GM18498 (cell line): ENCODE measurements around the gene SEMA5B.

Source experiments
- ATAC-seq: cut with Tn5 transposase; IDR thresholded peaks from one replicate; pipeline ENCODE4 v1.9.1; 2021; ENCODE audit warnings: mild to moderate bottlenecking, moderate library complexity; ENCODE audit not compliant: unreplicated experiment

The SEMA5B gene

DNA sequence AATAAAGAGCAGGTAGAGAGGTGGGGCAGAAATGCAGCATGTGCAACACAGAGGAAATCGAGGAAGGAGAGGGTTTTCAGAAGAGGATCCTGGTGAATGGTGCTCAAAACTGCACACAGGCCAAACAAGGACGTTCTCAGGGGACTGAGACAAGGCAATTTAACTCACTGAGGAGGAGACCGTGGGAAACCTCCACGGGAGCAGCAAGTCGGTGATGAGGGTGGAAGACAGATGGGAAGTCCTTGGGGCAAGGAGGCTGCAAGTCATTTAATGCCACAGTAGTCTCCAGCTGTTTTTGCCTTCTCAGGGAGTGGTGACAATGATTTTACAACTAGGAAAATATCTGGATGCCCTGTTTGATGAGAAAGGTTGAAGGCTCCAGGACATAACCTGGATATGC, 27.8 kb upstream of the SEMA5B start:
- no peak for ATAC-seq

DNA sequence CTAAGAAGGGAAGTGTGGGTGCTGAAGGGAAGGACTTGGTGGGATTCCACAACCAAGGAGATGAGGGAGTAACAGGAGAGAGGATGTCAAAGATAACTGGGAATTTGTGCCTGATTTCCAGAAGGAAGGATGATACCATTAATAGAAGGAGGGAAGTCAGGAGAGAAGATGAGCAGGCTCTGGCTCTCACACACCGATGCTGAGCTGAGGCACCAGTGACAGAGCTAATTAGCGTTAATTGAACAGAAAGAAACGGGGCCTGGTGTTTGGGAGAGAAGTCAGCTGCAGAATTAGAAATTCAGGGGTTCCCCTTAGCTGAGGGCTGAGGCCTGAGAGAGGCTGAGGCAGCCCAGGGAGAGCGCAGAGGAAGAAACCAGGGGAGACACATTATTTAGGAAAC, 27.4 kb upstream of the SEMA5B start:
- no peak for ATAC-seq

DNA sequence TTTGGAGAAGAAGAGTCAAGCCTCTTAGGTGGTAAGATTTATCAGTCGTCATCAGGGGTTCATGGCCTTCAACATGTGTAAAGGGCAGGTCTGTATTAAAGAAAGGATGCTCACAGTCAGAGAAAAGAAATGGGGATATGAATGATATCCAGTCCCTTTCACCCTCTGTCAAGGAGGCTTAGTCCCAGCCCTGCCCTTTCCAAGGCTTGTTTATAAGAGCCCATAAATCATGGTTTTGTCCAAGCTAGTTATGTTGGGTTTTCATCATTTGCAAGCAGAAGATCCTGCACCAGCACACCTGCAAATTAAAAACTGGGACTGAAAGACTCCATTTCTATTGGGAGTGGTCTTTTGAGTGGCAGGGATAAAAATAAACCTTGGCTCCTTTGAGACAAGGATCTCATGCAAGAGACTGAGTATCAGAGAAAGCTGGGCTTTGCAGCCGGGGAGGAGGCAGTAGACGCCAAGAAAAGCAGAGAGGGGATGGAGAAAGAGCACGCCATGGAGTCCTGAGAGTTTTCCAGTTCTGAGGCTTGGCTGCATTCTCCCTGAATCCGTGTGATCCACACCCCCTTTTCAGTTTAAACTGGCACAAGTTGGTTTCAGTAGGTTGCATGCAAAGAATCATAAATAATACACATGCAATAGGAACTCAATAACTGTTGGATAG, 26.7 kb upstream of the SEMA5B start:
- no peak for ATAC-seq

DNA sequence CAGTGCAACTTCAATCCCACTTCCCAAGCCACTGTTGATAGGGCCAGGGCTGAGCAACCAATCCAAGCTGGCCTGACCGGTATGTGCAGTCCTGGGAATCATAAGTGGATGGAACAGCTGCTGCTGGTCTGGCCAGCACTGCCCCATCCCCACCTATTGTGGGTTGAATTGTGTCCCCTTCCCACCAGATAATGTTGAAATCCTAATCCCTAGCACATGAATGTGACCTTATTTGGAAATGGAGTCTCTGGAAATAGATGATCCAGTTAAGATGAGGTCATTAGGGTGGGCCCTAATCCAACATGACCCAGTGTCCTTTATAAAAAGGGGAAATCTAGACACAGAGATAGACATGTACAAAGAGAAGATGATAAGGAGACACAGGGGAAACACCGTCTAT, 25.5 kb upstream of the SEMA5B start:
- ATAC-seq: no peak

DNA sequence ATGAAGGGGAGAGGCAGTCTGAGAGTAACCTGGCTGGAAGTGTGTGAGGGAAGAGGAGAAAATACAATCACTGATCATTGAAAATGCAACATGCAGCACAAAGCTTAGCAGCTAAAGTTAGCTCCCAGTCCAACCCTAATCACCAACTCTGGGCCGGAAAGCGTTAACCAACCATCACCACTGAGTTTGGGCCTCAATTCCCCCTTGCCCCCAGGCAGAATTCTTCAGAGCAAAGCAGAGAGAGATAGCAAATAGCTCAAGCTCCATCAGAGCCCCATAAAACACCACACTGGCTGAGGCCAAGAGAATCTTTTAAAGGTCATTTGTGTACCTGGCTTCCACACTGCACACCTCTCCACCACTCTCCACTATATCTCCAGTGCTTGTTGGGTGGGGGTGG, 23.1 kb upstream of the SEMA5B start:
- no peak for ATAC-seq

DNA sequence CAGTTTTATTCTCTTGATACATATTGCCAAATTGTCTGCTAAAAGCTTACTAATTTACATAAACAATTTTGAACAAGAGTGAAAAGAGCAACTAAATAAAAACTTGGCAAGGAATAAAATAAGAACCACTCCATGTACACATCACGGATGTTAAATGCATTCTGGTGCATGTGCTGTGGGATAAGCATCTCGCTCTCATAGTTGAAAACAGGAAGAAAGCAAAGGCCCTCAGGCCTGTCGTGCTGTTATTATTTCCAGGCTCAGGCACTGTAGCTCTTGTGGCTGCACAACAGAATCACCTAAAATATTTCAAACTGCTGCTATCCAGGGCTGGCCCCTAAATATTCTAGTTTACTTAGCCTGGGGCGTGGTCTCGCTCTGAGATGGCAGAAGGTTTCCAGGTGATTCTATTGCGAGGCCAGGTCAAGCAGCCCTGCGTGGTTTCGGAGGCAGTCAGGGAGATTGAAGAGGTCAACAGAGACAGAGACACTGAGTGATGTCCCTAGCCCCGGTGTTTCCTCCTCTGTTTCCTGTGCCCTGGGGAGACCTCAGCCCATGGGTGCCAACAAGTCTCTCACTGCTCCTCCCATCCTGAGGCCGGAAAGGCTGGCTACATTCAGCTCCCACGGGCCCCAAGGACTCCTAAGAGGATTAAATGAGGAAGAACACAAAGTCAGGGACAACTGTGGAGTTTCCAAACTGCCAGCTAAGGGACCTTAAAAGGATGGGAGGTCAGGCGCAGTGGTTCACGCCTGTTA, 21.1 kb upstream of the SEMA5B start:
- no peak for ATAC-seq

DNA sequence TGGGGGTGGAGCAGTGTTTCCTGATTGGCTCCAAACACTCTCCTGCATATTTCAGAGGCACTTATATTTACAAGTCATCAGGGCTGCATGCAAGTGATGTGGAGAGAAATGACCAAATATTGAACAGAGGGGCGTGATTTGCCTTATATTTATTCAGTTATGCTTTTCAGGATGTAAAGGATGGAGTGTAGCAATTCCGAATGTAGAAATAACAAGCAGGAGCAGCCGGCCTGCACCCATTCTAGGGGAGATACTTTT, 19.4 kb upstream of the SEMA5B start:
- no peak for ATAC-seq

DNA sequence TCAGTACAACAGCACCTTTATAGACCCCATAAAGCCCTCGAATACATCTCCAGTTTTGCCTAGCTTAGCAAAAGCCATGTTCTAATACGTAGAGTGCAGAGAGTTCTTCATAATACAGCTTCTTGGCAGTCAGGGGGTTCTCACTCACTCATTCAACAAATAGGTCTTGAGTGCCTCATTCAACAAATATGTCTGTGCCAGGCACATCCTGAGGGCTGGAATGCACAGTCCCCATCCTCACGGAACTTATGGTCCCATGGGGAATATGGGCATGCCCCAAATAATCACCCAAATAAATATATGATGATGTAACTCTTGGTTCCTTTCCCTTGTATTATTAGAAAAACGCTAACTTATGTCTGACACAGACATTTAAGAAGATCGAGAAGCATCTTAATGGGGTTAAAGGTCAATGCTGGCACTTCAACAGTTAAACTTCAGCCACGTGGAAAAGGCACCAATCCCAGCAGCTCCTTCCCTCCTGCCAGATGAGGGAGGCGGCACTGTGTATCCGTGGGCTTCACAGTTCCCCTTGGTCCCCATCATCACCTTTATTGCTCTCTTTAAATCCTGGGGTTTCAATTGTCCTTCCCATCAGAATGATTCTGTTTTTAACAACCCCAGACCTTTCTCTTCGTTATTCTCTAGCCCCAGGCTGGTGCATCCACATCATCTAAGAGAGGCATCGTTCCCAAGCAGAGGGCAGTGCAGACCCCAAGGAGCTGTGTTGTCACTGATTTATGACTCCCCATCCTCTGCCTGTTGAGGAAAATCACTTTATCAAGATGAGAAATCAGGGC, 18.9 kb upstream of the SEMA5B start:
- ATAC-seq: no peak

DNA sequence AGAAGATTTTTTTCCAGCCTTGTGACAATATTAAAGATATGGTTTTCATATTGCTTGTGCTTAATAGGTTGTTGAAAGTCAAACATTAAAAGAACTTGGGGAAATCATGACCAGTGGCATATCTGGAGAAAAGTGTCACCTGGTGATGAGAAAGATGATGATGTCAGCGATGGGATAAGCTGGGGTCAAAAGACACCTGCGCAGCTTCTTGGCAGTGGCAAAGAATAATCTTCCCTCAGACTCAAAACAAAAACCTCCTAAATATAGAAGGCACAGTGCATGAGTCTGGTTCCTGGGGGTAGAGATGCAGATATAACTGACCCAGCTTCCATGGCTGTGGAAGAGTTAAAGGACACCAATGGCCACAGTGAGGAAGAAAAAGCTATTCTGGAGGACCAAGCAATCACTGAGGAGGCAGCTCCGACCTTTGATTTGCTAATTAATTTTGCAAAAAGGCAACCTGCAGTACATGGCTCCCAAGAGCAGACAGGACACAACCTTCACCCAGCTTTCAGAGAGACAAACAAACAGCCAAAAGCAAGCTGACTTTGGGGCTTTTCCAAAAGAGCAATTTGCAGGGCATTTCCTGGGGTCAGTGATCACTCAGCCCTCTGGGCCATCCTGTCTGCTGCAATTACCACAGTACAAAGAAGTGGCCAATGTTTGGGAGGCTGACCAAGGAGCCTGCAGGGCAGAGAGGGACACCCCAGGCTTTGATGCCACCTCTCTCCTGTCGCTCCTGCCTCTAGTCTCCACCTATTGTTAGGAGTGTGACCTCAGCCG, 17.6 kb upstream of the SEMA5B start:
- ATAC-seq: no peak

DNA sequence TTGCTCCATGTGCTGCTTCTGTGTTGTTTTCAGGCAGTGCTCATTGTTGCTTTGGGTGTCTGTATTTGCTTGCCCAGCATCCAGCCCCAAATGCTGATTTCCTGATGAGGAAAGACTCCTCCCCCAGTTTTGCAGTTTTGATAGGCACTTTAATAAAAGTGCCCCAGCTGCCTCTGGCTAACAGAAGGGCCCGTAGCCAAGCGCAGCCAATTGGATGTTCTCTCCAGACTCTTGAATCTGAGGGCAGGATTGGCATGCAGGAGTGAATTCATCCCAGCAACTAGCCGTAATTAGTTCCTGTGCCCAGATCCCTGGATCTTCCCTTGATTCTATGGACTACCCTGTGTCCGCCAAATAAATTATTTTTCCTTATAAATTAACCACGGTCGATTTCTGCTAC, 14.8 kb upstream of the SEMA5B start:
- no peak for ATAC-seq

DNA sequence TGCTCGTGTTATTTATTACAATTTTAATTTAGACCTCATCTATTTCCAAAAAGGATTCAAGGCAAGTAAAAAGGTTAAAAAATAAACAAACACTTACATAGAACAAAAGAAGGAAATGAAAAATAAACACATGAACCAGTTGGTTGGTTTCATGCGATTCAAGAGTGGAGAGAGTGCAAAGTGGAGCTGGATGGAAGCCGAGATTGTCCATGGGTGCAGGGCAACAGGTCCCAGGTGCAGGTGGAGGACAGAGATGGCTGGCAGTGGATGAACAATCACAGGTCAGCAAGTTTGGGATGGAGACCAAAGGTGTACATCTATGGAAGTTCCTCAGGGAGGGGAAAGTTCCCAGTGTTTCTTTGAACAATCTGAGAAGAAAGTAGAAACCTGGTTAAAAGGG, 11.6 kb upstream of the SEMA5B start:
- no peak for ATAC-seq

DNA sequence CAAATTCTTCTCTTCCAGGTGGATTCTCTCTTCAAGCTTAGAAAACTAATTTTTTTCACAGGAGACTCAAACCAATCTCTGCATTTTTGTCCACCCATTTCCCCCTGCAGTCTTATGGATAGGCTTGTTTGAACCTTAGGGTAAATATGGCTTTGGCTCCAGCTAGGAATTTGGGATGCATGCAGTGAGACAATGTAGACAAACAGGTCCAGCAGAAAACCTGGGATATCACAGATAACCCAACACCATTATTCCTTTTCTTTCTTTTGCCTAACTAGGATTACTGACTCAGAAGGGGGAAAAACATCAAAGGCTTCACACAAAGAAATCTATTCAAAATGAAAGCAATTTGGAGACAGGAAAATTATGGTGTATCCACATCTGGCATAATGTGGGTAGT, 11.2 kb upstream of the SEMA5B start:
- ATAC-seq: no peak

DNA sequence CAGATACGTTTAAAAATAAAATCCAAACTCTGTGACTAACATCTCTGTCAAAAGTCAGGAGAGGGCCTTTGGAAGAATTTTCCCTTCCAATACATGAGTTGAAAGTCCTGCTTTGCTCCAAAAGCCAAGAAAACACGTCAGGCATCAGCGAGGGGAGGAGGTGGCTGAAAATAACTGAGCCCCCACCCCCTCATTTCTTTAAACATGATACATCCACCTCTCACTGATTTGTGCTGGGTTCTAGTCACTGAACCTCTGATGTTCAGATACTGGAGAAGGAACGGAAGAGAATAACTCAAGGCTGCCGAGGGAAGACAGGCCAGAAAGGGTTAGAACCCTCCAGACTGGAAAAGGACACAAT, 9.4 kb upstream of the SEMA5B start:
- no peak for ATAC-seq

DNA sequence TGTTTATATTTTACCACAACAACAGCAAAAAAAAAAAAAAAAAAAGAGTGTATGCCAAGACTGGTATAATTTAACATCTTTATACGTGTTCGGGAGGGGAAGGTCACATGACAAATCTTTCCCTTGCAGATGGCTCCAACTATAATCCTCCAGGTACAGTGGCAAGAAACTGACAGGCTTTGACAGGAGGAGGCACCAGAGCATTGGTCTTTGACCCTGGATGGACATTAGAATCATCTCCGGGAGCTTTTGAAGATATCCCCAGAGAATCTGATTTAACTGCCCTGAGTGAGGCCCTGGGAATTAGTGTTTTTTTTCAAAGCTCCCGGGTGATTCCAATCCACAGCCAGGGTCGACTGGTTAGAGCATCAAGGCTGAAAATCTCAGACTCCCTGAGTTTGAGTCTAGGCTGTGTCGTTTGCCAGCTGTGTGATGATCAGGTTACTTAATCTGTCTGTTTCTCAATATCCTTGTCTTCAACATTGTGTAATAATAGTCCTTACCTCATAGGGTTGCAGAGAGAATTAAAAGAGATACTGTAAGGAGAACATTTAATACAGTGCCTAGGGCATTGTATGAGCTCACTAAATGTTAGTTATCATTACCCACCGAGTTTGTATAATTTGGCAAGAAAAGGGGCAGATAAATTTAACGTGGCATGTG, 8.9 kb upstream of the SEMA5B start:
- ATAC-seq: no peak

DNA sequence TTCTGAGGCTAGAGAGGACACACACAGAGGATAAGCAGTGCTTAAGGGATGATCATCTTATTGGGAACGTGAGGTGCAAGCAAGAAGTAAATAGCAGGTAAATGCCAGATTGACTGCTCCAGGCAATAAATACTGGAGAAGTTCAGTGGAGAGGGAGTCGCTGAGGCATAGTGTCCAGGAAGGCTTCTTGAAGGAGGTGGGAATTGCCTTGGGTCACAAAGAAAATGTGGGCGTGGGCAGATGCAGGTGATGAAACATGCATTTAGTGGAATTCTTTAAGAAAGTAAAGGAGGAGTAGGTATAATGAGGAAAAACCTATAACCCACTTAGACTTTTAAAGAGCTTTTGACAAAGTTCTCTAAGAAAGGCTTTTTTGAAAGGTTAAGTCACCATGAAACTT, 7.4 kb upstream of the SEMA5B start:
- ATAC-seq: no peak

DNA sequence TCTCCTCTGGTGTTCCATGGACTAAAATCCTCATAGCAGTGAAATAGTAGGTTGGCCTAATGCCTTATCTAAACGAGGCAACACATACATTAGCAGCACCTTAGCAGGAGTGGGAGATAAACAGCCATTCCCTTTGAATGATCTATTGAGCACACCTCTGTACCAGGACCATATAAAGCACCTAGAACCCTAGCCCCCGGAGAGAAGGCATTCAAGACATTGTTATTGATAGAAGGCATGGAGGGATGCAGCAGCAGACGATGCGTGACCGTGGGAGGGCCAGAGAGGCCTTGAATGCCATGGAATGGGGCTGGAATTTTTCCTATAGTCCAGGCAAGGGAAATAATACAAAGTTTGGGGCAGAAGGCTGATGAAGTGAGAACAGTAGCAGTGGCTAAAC, 6.6 kb upstream of the SEMA5B start:
- no peak for ATAC-seq

DNA sequence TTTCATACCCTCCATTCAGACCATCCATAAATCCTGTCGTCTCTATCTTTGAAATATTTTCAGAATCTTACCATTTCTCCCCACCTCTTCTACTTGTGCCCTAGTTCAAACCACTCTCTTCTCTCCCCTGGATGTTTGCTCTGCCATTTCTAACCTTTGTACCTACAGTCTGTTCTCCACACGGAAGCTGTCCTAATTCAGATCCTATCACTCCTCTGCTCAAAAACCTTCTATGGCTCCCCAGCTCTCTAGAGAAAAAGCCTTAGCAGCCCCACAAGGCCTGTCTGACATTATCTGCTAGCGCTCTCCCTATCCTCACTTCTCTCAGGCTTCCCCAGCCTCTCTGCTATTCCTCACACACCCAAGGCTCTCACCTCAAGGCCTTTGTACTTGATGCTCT, 4.5 kb upstream of the SEMA5B start:
- ATAC-seq: no peak

DNA sequence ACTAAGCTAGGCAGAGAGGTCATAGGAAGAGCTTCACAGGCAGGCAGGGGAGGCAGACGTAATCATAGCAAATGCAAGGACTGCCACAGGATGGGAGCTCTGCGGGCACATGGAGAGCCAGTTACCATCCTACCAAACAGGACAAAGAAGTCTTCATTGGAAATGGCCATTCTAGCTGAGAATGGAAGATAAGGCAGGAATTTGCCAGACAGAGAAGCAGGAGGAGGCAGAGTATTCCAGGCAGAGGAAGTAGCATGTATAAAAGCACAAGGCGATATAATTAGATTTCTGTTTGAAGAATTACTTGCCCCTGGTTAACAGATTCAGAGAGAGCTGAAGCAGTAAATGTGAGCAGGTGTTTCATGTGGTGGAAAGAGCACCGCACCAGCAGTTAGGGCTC, 3.5 kb upstream of the SEMA5B start:
- ATAC-seq: no peak

DNA sequence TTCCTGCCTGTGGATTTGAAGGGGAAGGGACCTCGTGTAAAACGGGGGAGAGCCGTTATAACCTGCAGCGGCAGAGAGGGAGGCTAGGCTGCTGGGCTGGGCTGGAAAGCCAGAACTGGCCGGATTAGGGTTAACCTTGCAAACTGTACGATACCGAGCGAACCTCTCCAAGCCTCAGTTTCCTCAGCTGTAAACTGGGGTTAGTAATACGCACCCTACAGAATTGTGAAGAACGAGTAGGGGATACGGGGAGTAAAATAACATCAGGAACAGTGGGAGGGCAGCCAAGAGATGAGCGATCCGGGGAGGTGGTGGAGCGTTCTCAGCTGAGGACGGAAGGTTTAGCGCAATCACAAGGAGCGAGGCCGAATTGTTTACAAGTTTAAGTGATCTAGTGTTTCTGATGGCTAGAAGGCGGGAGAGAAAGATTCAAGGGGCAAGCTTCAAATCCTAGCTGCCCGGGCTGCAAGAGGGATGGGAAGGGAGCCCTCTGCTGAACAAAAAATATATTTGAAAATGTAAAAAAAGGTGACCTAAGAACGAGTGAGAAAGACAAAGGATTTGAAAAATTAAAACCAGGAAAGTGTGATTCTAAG, 768 bp upstream of the SEMA5B start:
- ATAC-seq: peak; percentile 34

DNA sequence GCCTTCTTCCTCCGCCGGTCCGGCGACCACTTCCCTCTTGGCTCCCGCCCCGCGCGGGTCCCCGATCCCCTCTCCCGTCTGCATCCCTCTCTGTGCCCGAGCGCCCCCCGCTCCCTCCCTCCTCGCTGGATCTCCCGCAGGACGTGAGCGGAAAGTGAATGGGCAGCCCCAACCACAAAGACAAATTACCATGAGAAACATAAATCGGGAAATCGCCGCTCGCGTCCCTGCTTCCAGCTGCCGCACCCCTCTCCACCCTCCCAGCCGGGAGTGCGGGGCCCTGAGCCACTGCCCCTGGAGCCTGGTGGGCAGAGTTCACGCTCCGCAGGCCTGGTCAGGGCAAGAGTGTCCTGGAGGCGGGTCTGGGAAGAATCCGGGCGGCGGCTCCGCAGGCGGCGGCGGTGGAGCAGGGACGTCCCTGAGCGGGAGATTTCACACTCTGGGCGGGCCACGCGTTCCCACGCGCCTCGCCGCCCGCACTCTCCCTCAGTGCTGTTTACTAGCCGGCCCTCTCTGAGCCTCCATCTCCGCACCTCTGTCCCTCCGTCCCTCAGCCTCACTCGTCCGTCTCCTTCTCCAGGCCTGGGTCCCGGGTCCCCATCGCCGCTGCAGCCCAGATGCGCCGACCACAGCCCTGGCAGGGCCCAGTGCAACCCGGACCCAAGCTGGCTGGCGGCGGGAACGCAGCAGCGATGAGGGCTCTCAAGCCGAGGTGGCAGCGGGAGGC, 835 bp downstream of the SEMA5B start:
- peak; percentile 25 for ATAC-seq
